Loucy (cell line): Measurements from ENCODE around the gene FOS.

ENCODE experiments used
- H2AFZ ChIP-seq: fragments of 200-600 bp; sonication (generic); 2 replicates; pipeline ENCODE4 v1.6.0; 2016; ENCODE audit warnings: antibody characterized with exemption, mild to moderate bottlenecking, low read length, moderate library complexity
- H3F3A ChIP-seq: fragments of 200-600 bp; 2 replicates; pipeline ENCODE4 v1.6.0; 2016; ENCODE audit warnings: antibody characterized with exemption, low read depth, mild to moderate bottlenecking
- H3K27me3 ChIP-seq: fragments of 200-600 bp; sonication (generic); 2 replicates; pipeline ENCODE4 v1.6.1; 2014; ENCODE audit warnings: low read length, mild to moderate bottlenecking; ENCODE audit not compliant: insufficient read depth, poor library complexity, severe bottlenecking
- H3K36me3 ChIP-seq: fragments of 200-600 bp; sonication (generic); 2 replicates; pipeline ENCODE4 v1.6.1; 2016; ENCODE audit warnings: low read length; ENCODE audit not compliant: insufficient read depth
- H3K4me1 ChIP-seq: fragments of 200-600 bp; sonication (generic); 2 replicates; pipeline ENCODE4 v1.5.1; 2014; ENCODE audit warnings: low read length, mild to moderate bottlenecking; ENCODE audit not compliant: insufficient read depth, poor library complexity, severe bottlenecking
- H3K4me2 ChIP-seq: fragments of 200-600 bp; sonication (generic); 2 replicates; pipeline ENCODE4 v1.6.0; 2014; ENCODE audit warnings: antibody characterized with exemption, low read length, low read depth, mild to moderate bottlenecking; ENCODE audit not compliant: poor library complexity, severe bottlenecking
- H3K4me3 ChIP-seq: fragments of 200-600 bp; sonication (generic); 2 replicates; pipeline ENCODE4 v1.5.1; 2014; ENCODE audit warnings: low read length, mild to moderate bottlenecking, mixed read lengths; ENCODE audit not compliant: poor library complexity, severe bottlenecking
- H3K79me2 ChIP-seq: fragments of 200-600 bp; sonication (generic); 2 replicates; pipeline ENCODE4 v1.6.1; 2014; ENCODE audit warnings: low read length; ENCODE audit not compliant: insufficient read depth
- H3K9ac ChIP-seq: fragments of 200-600 bp; sonication (generic); 2 replicates; pipeline ENCODE4 v1.6.0; 2014; ENCODE audit warnings: mild to moderate bottlenecking, low read depth, low read length, moderate library complexity; ENCODE audit not compliant: poor library complexity, severe bottlenecking
- H3K9me2 ChIP-seq: fragments of 200-600 bp; sonication (generic); replicated peaks from 2 replicates; pipeline ENCODE4 v1.6.1; 2016; ENCODE audit warnings: low read depth, low read length, mixed read lengths
- H3K9me3 ChIP-seq: fragments of 200-600 bp; sonication (generic); 2 replicates; pipeline ENCODE4 v1.6.1; 2014; ENCODE audit warnings: mild to moderate bottlenecking, antibody characterized with exemption, low read length, low read depth; ENCODE audit not compliant: insufficient read depth
- H4K20me1 ChIP-seq: fragments of 200-600 bp; sonication (generic); 2 replicates; pipeline ENCODE4 v1.6.0; 2014; ENCODE audit warnings: antibody characterized with exemption, low read length, mild to moderate bottlenecking; ENCODE audit not compliant: insufficient read depth, poor library complexity, severe bottlenecking
- CTCF ChIP-seq: fragments of 200-600 bp; sonication (generic); conservative IDR thresholded peaks from 2 replicates; pipeline ENCODE4 v1.5.1; 2014; ENCODE audit warnings: mild to moderate bottlenecking, antibody characterized with exemption, low read length
- EZH2phosphoT487 ChIP-seq: fragments of 200-600 bp; IDR thresholded peaks from 2 replicates; pipeline ENCODE4 v1.6.1; 2018; ENCODE audit warnings: antibody characterized with exemption, mild to moderate bottlenecking, moderate library complexity, borderline replicate concordance

Gene FOS

GRCh38 chr14:75249958-75250336, 28.7 kb upstream of the FOS start:
- H3K9ac ChIP-seq: peak overlapping the region; percentile 35

GRCh38 chr14:75250800-75251199, 27.8 kb upstream of the FOS start:
- Histone ChIP-seq H3K9me2 (no peaks in the 10 kb centered on the region), H4K20me1 (no peaks in the 10 kb centered on the region), H3K4me1 (peaks cover 62% of the 10 kb centered on the region)

More at GRCh38 chr14:75249958-75250336, 28.7 kb upstream of the FOS start:
- Histone ChIP-seq H3K4me2 (peak overlapping the region; percentile 82), H3K4me1 (peaks cover 65% of the 10 kb centered on the region), H3K4me3 (peak overlapping the region; percentile 39), H2AFZ (no peak overlapping the region), H3K36me3 (no peaks in the 10 kb centered on the region), H3K9me3 (no peaks in the 10 kb centered on the region), H3K27me3 (no peaks in the 10 kb centered on the region), H3K9me2 (no peaks in the 10 kb centered on the region), H4K20me1 (no peaks in the 10 kb centered on the region), H3K79me2 (no peaks in the 10 kb centered on the region), H3F3A (peaks cover 28% of the 10 kb centered on the region)
- TF ChIP-seq CTCF (no peak), EZH2phosphoT487 (no peak)

GRCh38 chr14:75252254-75252837, 26.3 kb upstream of the FOS start:
- H3K79me2 ChIP-seq: no peaks in the 10 kb centered on the region
- H3K36me3 ChIP-seq: no peaks in the 10 kb centered on the region
- TF ChIP-seq EZH2phosphoT487 (no peak), CTCF (no peak)
- peak overlapping the region; percentile 65 for H2AFZ ChIP-seq
- peaks cover 24% of the 10 kb centered on the region for H3F3A ChIP-seq
- no peak overlapping the region for H3K4me2 ChIP-seq
- peaks cover 47% of the 10 kb centered on the region for H3K4me1 ChIP-seq
- no peak overlapping the region for H3K9ac ChIP-seq
- H4K20me1 ChIP-seq: no peaks in the 10 kb centered on the region
- H3K9me2 ChIP-seq: no peaks in the 10 kb centered on the region
- H3K9me3 ChIP-seq: no peaks in the 10 kb centered on the region
- H3K4me3 ChIP-seq: no peak overlapping the region
- no peaks in the 10 kb centered on the region for H3K27me3 ChIP-seq

More at GRCh38 chr14:75250800-75251199, 27.8 kb upstream of the FOS start:
- peaks cover 28% of the 10 kb centered on the region for H3F3A ChIP-seq
- H3K9ac ChIP-seq: no peak overlapping the region
- TF ChIP-seq EZH2phosphoT487 (no peak), CTCF (no peak)
- no peaks in the 10 kb centered on the region for H3K9me3 ChIP-seq
- H3K27me3 ChIP-seq: no peaks in the 10 kb centered on the region
- peak overlapping the region; percentile 82 for H3K4me2 ChIP-seq
- no peak overlapping the region for H3K4me3 ChIP-seq
- no peaks in the 10 kb centered on the region for H3K36me3 ChIP-seq
- H2AFZ ChIP-seq: no peak overlapping the region
- no peaks in the 10 kb centered on the region for H3K79me2 ChIP-seq
